OCI-LY7 (cell line): ENCODE results near the gene TBC1D9B.

ENCODE experiments used
- CTCF ChIP-seq: fragments of 200-600 bp; sonication (generic); conservative IDR thresholded peaks from 2 replicates; pipeline ENCODE4 v1.5.1; 2014; ENCODE audit warnings: mild to moderate bottlenecking, antibody characterized with exemption, low read length, moderate library complexity, mixed read lengths
- EZH2phosphoT487 ChIP-seq: fragments of 200-600 bp; sonication (generic); IDR thresholded peaks from 2 replicates; pipeline ENCODE4 v1.6.1; 2018; ENCODE audit warnings: low read depth, borderline replicate concordance, mild to moderate bottlenecking, mixed run types, antibody characterized with exemption, low read length, moderate library complexity, mixed read lengths

GRCh38 chr5:179818746-179819295 lies 88.9 kb downstream of the TBC1D9B start:
- no peak for TF ChIP-seq CTCF
- TF ChIP-seq EZH2phosphoT487: no peak
